HG03025 (cell line): Measurements from ENCODE around the gene MTRF1L.

Source experiments
- ATAC-seq: cut with Tn5 transposase; IDR thresholded peaks from one replicate; pipeline ENCODE4 v1.9.1; 2021; ENCODE audit warnings: mild to moderate bottlenecking, moderate library complexity; ENCODE audit not compliant: unreplicated experiment, low FRiP score

Gene MTRF1L

GRCh38 chr6:153002613-153003365 lies at the start of gene MTRF1L:
MTRF1L (minus strand) TSS chr6:153002709; CDS start chr6:153002685, 24 bp downstream.
- ATAC-seq: peak; percentile 97

GRCh38 chr6:153051801-153052200 lies 49.3 kb upstream of the MTRF1L start:
- ATAC-seq: no peak

- ATAC-seq: no peak
Observed at GRCh38 chr6:153048631-153049030, 46.1 kb upstream of the MTRF1L start.

GRCh38 chr6:153047386-153047785 lies 44.9 kb upstream of the MTRF1L start:
- ATAC-seq: no peak

- no peak for ATAC-seq
Observed at GRCh38 chr6:153045271-153045670, 42.8 kb upstream of the MTRF1L start.

GRCh38 chr6:153044295-153044694 lies 41.8 kb upstream of the MTRF1L start:
- no peak for ATAC-seq

GRCh38 chr6:153043719-153044118 lies 41.2 kb upstream of the MTRF1L start:
- no peak for ATAC-seq

- ATAC-seq: no peak
Observed at GRCh38 chr6:153038378-153039057, 36.0 kb upstream of the MTRF1L start.

- ATAC-seq: no peak
Observed at GRCh38 chr6:153034139-153034538, 31.6 kb upstream of the MTRF1L start.

- ATAC-seq: no peak
Observed at GRCh38 chr6:153032255-153032882, 29.9 kb upstream of the MTRF1L start.

- ATAC-seq: no peak
Observed at GRCh38 chr6:153031335-153031955, 28.9 kb upstream of the MTRF1L start.

GRCh38 chr6:153028963-153029362 lies 26.5 kb upstream of the MTRF1L start:
- ATAC-seq: no peak

GRCh38 chr6:153028286-153028685 lies 25.8 kb upstream of the MTRF1L start:
- no peak for ATAC-seq

- ATAC-seq: no peak
Observed at GRCh38 chr6:153027480-153027879, 25.0 kb upstream of the MTRF1L start.

- no peak for ATAC-seq
Observed at GRCh38 chr6:153024709-153025017, 22.2 kb upstream of the MTRF1L start.

GRCh38 chr6:153023977-153024708 lies 21.6 kb upstream of the MTRF1L start:
- peak; percentile 99 for ATAC-seq

GRCh38 chr6:153018355-153018754 lies 15.8 kb upstream of the MTRF1L start:
- no peak for ATAC-seq

- no peak for ATAC-seq
Observed at GRCh38 chr6:153016846-153017245, 14.3 kb upstream of the MTRF1L start.

- no peak for ATAC-seq
Observed at GRCh38 chr6:153015094-153015640, 12.7 kb upstream of the MTRF1L start.

GRCh38 chr6:153013438-153013837 lies 10.9 kb upstream of the MTRF1L start:
- no peak for ATAC-seq
